Measurements from ENCODE around the gene TPM4.
A peak's percentile ranks its signal among the peaks of the same experiment; 100 is the strongest.

TPM4 gene

GRCh38 chr19:16062789-16063188 is 13.5 kb upstream of the TPM4 start:
- peak; percentile 97 for TF ChIP-seq CTCF (IDR thresholded peaks at IDR 0.05; ENCODE audit: low read length, missing control alignments)
- no peak overlapping the region for H3K4me3 ChIP-seq (replicated peaks; ENCODE audit: low read depth, low read length)
- peak; percentile 62 for DNase-seq (ENCODE audit: low read depth)

GRCh38 chr19:16064209-16064889 is 11.9 kb upstream of the TPM4 start:
- no peak for TF ChIP-seq CTCF (IDR thresholded peaks at IDR 0.05; ENCODE audit: low read length, missing control alignments)
- no peak for DNase-seq (ENCODE audit: low read depth)
- no peak overlapping the region for H3K4me3 ChIP-seq (replicated peaks; ENCODE audit: low read depth, low read length)

- TF ChIP-seq CTCF (IDR thresholded peaks at IDR 0.05; ENCODE audit: low read length, missing control alignments), result peak; percentile 27
- no peak overlapping the region for H3K4me3 ChIP-seq (replicated peaks; ENCODE audit: low read depth, low read length)
- peak; percentile 80 for DNase-seq (ENCODE audit: low read depth)
Measured at GRCh38 chr19:16066611-16067104, 9.6 kb upstream of the TPM4 start.

GRCh38 chr19:16067205-16067938 is 8.9 kb upstream of the TPM4 start:
- DNase-seq (ENCODE audit: low read depth), result peak; percentile 91
- TF ChIP-seq CTCF (IDR thresholded peaks at IDR 0.05; ENCODE audit: low read length, missing control alignments), result no peak
- H3K4me3 ChIP-seq (replicated peaks; ENCODE audit: low read depth, low read length), result peak overlapping the region; percentile 38

- H3K4me3 ChIP-seq (replicated peaks; ENCODE audit: low read depth, low read length), result peak overlapping the region; percentile 38
Measured at GRCh38 chr19:16068696-16069259, 7.5 kb upstream of the TPM4 start.

GRCh38 chr19:16069813-16070365 is 6.4 kb upstream of the TPM4 start:
- no peak for TF ChIP-seq CTCF (IDR thresholded peaks at IDR 0.05; ENCODE audit: low read length, missing control alignments)
- DNase-seq (ENCODE audit: low read depth), result no peak
- H3K4me3 ChIP-seq (replicated peaks; ENCODE audit: low read depth, low read length), result no peak overlapping the region

More at GRCh38 chr19:16068696-16069259, 7.5 kb upstream of the TPM4 start:
- no peak for TF ChIP-seq CTCF (IDR thresholded peaks at IDR 0.05; ENCODE audit: low read length, missing control alignments)
- no peak for DNase-seq (ENCODE audit: low read depth)
